Endothelial cell of umbilical vein (primary cell): Measurements from ENCODE around the gene COPRS. TPM values are rescaled to one million over a fixed set of nuclear protein-coding genes. Genes with fewer than 3 reads are reported as not detected.

ENCODE experiments used
- BruUV-seq: library from RNA; stranded (reverse); fragments of 400-500 nt; replicated peaks from 2 replicates; lab custom pipeline; 2021; lab: Mats Ljungman, UMichigan
- CTCF ChIA-PET: fragments of 300-600, 350-600 bp; sonication (Branson Sonifier 250); formaldehyde crosslinking; loops from one replicate; lab custom pipeline; 2021; ENCODE audit warnings: antibody characterized with exemption, inconsistent platforms; lab: Charles Lee
- POLR2A ChIA-PET: fragments of 300-600, 350-600 bp; sonication (Branson Sonifier 250); formaldehyde crosslinking; loops from one replicate; lab custom pipeline; 2021; ENCODE audit warnings: antibody characterized with exemption, inconsistent platforms; lab: Charles Lee
- DNase-seq: peaks from one replicate; pipeline ENCODE4 v3.0.0-alpha.2; 2011; ENCODE audit warnings: low read depth, low spot score
- FAIRE-seq: peaks from 2 replicates; lab custom pipeline; 2011; peaks lifted over from hg19 to GRCh38; lab: Jason Lieb, UNC
- H2AFZ ChIP-seq: 2 replicates; pipeline ENCODE4 v1.6.0; 2012; ENCODE audit warnings: low read depth, low read length, control low read depth, inconsistent platforms
- H3K27ac ChIP-seq: 2 replicates; pipeline ENCODE4 v1.5.1; 2011; ENCODE audit warnings: low read depth, mild to moderate bottlenecking, control low read depth, low read length, moderate library complexity; ENCODE audit not compliant: insufficient read depth
- H3K27me3 ChIP-seq, 2 experiments: 2 replicates each; pipeline versions ENCODE4 v1.6.0 to v1.6.1; 2011; ENCODE audit warnings: low read length in 2 of 2, mixed read lengths in 1 of 2; ENCODE audit not compliant: control insufficient read depth in 2 of 2, insufficient read depth in 2 of 2
- H3K36me3 ChIP-seq, 2 experiments: 2 replicates in 1 of 2; 3 replicates in 1 of 2; pipeline ENCODE4 v1.5.1; 2011; ENCODE audit warnings: low read length in 2 of 2, mild to moderate bottlenecking in 1 of 2, moderate library complexity in 1 of 2; ENCODE audit not compliant: control insufficient read depth in 2 of 2, insufficient read depth in 2 of 2; ENCODE audit errors: extremely low read depth in 1 of 2
- H3K4me1 ChIP-seq: 3 replicates; pipeline ENCODE4 v1.5.1; 2011; ENCODE audit warnings: mild to moderate bottlenecking, low read length; ENCODE audit not compliant: control insufficient read depth, insufficient read depth; ENCODE audit errors: extremely low read depth
- H3K4me2 ChIP-seq: 2 replicates; pipeline ENCODE4 v1.6.1; 2011; ENCODE audit warnings: low read length, control low read depth, mixed read lengths; ENCODE audit not compliant: insufficient read depth
- H3K4me3 ChIP-seq, 3 experiments: fragments of 200-600 bp in 1 of 3; sonication (generic), shearing (Covaris generic) in 1 of 3; replicated peaks in 1 of 3; 2 replicates each; pipeline ENCODE4 v1.5.1; 2011 to 2016; ENCODE audit warnings: control low read depth in 3 of 3, low read length in 3 of 3, mild to moderate bottlenecking in 2 of 3, inconsistent platforms in 1 of 3, low read depth in 1 of 3, moderate library complexity in 1 of 3; ENCODE audit not compliant: insufficient read depth in 1 of 3
- H3K79me2 ChIP-seq: 2 replicates; pipeline ENCODE4 v1.6.0; 2012; ENCODE audit warnings: low read length, inconsistent platforms; ENCODE audit not compliant: control insufficient read depth, insufficient read depth
- H3K9ac ChIP-seq: replicated peaks from 2 replicates; pipeline ENCODE3; 2011; ENCODE audit warnings: low read length, control low read depth; ENCODE audit not compliant: insufficient read depth; ENCODE audit errors: extremely low read depth
- H3K9me1 ChIP-seq: replicated peaks from 3 replicates; pipeline ENCODE4 v1.6.0; 2011; ENCODE audit warnings: mild to moderate bottlenecking, low read length; ENCODE audit not compliant: control insufficient read depth, insufficient read depth; ENCODE audit errors: extremely low read depth
- H3K9me3 ChIP-seq: replicated peaks from 2 replicates; pipeline ENCODE4 v1.5.1; 2012; ENCODE audit warnings: low read length, inconsistent platforms; ENCODE audit not compliant: control insufficient read depth, insufficient read depth
- H4K20me1 ChIP-seq: replicated peaks from 2 replicates; pipeline ENCODE3; 2011; ENCODE audit warnings: mild to moderate bottlenecking, low read length; ENCODE audit not compliant: control insufficient read depth, insufficient read depth; ENCODE audit errors: extremely low read depth
- EZH2 ChIP-seq: IDR thresholded peaks from 2 replicates; pipeline ENCODE4 v1.6.1; 2012; ENCODE audit warnings: borderline replicate concordance, low read depth, mild to moderate bottlenecking, moderate library complexity, low read length, inconsistent platforms; ENCODE audit not compliant: severe bottlenecking
- FOS ChIP-seq: IDR thresholded peaks from 2 replicates; pipeline ENCODE4 v1.6.1; 2011; ENCODE audit warnings: mild to moderate bottlenecking, low read length, moderate library complexity, borderline replicate concordance; ENCODE audit not compliant: insufficient read depth
- GATA2 ChIP-seq: IDR thresholded peaks from 2 replicates; pipeline ENCODE4 v1.7.0; 2011; ENCODE audit warnings: low read depth, mild to moderate bottlenecking, moderate library complexity, mixed read lengths, low read length; ENCODE audit not compliant: insufficient read length, insufficient read depth
- JUN ChIP-seq: IDR thresholded peaks from 2 replicates; pipeline ENCODE4 v1.6.1; 2011; ENCODE audit warnings: borderline replicate concordance, low read depth; ENCODE audit not compliant: insufficient read length, insufficient read depth
- MAX ChIP-seq: IDR thresholded peaks from 2 replicates; pipeline ENCODE4 v1.6.1; 2011; ENCODE audit not compliant: insufficient read depth, insufficient read length
- MYC ChIP-seq: IDR thresholded peaks from one replicate; pipeline ENCODE4 v1.6.1; 2011; ENCODE audit warnings: mild to moderate bottlenecking, low read depth, low read length
- POLR2A ChIP-seq: IDR thresholded peaks from 2 replicates; pipeline ENCODE4 v1.6.1; 2012; ENCODE audit warnings: low read depth, mild to moderate bottlenecking, control low read depth, low read length
- POLR2AphosphoS5 ChIP-seq: IDR thresholded peaks from 2 replicates; pipeline ENCODE4 v1.6.1; 2012; ENCODE audit warnings: low read depth, mild to moderate bottlenecking, control low read depth, low read length, moderate library complexity; ENCODE audit not compliant: insufficient read depth
- dilution Hi-C: fragments of 300-500 bp; cut with MboI; formaldehyde crosslinking; loops from one replicate; pipeline ENCODE4 v1.15.0; 2019; ENCODE audit warnings: low sequenced_read_pairs; ENCODE audit not compliant: extremely low pct_ligation_motif_present
- intact Hi-C: fragments of 100-400 bp; cut with micrococcal nuclease; formaldehyde crosslinking; loops from one replicate; pipeline ENCODE4 v1.10.0; 2022
- polyA plus RNA-seq, 4 experiments: library from polyadenylated mRNA; depleted of rRNA in 3 of 4; stranded (reverse) in 3 of 4; unstranded in 1 of 4; fragments of >200 nt; gene quantifications; 2 replicates each; pipeline versions ENCODE4 v1.2.1 to v1.2.3, GENCODE V29; 2011 to 2012; ENCODE audit warnings: missing spikeins in 1 of 4
- total RNA-seq: library from RNA; stranded (reverse); gene quantifications from 2 replicates; pipeline ENCODE4 v1.2.3, GENCODE V29; 2021
- TF ChIP-seq, protein P1 (sequence below), 2 donors: IDR thresholded peaks; 1 replicate in 1 of 2; 2 replicates in 1 of 2; pipeline ENCODE4 v1.5.1; 2011; ENCODE audit warnings: low read length in 2 of 2, mild to moderate bottlenecking in 2 of 2, moderate library complexity in 2 of 2, control low read depth in 1 of 2, inconsistent platforms in 1 of 2, low read depth in 1 of 2; ENCODE audit not compliant: insufficient read depth in 1 of 2; ENCODE audit errors: extremely low read depth in 1 of 2

The COPRS gene
- total and polyA plus RNA-seq, 2 donors (not counting 3 experiments of a cell fraction or from before 2014, with no cell fraction given), result 43.1 to 48.0 TPM

- Histone ChIP-seq H3K4me2 (no peak overlapping the region), H3K9me3 (no peaks in the 10 kb centered on the region), H2AFZ (no peak overlapping the region), H3K9me1 (no peaks in the 10 kb centered on the region), H3K27me3 (no peaks in the 10 kb centered on the region), H4K20me1 (no peaks in the 10 kb centered on the region), H3K36me3 (peaks cover 14 to 30% of the 10 kb centered on the region in 2 experiments), H3K27ac (no peak overlapping the region), H3K4me3 (no peak overlapping the region), H3K79me2 (no peaks in the 10 kb centered on the region), H3K4me1 (no peaks in the 10 kb centered on the region), H3K9ac (no peak overlapping the region)
- dilution Hi-C loops, result no loop called here
- FAIRE-seq (no peak), DNase-seq (no peak)
- intact Hi-C loops, result no loop called here
- ChIA-PET POLR2A (no interaction called here), CTCF (no interaction called here)
- TF ChIP-seq MYC (no peak), FOS (no peak), GATA2 (no peak), JUN (no peak), MAX (no peak), POLR2AphosphoS5 (no peak), EZH2 (no peak), POLR2A (no peak)
- TF ChIP-seq, protein P1, sequence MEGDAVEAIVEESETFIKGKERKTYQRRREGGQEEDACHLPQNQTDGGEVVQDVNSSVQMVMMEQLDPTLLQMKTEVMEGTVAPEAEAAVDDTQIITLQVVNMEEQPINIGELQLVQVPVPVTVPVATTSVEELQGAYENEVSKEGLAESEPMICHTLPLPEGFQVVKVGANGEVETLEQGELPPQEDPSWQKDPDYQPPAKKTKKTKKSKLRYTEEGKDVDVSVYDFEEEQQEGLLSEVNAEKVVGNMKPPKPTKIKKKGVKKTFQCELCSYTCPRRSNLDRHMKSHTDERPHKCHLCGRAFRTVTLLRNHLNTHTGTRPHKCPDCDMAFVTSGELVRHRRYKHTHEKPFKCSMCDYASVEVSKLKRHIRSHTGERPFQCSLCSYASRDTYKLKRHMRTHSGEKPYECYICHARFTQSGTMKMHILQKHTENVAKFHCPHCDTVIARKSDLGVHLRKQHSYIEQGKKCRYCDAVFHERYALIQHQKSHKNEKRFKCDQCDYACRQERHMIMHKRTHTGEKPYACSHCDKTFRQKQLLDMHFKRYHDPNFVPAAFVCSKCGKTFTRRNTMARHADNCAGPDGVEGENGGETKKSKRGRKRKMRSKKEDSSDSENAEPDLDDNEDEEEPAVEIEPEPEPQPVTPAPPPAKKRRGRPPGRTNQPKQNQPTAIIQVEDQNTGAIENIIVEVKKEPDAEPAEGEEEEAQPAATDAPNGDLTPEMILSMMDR (IDR thresholded peaks at IDR 0.05; ENCODE audit: extremely low read depth in 1 of 2, insufficient read depth in 1 of 2, low read depth in 1 of 2, low read length in 2 of 2), result no peak
- BruUV-seq, result no TSS peak
Measured at GRCh38 chr17:31869031-31869430, 10.0 kb upstream of the COPRS start.
